NCI-H1417 treated with DMSO at 0.1 percent for 48 hours (cell line): ENCODE results near the gene CNN2.
"Not testable (repeated sequence)": the region's sequence is repeated elsewhere in the genome, so short reads cannot be mapped to it uniquely, and the experiment has no call there.

Source experiments
- DNase-seq: peaks from one replicate; lab custom pipeline; 2025; lab: John Stamatoyannopoulos, UW

Gene CNN2

DNA sequence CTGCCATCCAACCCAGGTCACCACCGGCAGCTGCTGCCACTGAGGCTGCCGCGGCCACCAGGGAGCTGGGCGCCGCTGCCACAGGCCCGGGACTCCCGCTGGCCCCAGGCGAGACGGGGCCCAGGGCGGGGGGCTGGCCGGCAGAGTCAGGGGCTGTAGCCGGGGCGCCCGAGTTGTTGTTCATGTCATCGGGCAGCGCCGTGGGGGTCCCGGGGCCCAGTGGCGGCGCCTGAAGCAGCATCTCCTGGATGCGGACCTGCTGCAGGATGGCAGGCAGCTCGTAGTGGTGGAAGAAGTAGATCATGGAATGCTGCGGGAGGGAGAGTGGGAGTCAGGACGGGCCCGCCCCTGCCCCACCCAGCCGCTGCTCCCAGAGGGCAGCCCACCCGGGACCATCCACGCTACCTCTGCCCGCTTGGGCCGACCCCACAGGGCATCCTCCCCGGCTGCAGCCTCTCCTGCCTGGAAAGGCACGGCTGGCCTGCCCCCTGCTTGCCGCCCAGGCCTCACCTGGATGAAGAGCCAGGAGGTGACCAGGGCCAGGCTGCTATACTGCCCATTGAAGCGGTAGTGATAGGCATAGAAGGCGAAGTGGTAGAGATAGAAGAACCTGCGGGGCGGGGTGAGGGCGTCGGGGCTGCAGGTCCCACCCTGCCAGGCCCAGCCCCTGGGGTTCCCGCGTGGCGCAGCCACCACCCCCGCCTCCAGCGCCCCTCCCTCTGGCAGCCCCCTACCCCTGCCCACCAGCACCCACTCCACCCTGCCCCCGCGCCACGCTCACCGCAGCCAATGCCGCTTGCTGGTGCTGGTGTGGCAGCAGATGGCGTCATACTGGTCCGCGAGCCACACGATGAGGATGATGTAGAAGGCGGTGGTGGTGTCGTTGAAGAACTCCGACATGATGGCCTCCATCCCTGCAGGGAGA, 15.6 kb upstream of the CNN2 start:
- DNase-seq, result no peak

DNA sequence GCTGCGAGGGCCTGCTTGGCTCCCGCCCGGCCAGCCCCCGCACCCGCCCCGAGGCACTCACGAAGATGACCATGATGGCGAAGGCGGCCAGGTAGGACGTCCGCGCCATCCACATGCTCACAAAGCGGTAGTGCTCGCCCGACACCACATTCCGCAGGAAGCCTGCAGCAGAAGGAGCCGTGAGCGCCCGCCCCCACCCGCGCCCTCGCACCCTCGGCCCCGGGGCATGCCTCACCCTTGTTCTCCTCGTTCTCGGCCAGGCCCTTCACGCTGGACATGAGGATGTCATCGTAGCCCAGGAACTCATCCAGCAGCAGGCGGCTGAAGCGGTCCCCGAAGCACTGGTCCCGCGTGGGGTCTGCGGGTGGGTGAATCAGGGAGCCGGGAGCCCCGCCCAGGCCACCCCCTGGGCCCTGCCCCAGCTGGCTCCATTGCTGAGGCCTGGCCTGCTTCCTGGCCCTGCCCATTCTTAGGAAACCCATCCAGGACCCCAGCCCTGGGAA, 14.5 kb upstream of the CNN2 start:
- DNase-seq, result no peak

DNA sequence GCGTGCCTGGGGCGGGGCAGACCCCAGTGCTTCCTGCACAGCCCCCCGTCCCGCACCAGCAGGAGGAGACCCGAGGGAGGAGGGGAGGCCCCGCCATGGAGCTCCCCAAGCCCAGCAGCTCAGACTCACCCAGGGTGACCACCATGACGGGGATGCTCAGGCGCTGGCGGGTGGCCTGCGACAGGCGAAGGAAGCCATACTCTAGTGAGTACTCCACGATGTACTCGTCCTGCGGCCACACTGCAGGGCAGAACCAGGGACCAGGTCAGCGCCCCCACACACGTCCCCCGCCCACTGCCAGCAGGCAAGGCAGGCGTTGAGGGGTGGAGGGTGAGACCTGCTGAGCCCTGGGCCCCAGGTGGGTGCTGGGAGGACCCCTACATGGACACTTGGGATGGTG, 14.1 kb upstream of the CNN2 start:
- DNase-seq, result no peak

DNA sequence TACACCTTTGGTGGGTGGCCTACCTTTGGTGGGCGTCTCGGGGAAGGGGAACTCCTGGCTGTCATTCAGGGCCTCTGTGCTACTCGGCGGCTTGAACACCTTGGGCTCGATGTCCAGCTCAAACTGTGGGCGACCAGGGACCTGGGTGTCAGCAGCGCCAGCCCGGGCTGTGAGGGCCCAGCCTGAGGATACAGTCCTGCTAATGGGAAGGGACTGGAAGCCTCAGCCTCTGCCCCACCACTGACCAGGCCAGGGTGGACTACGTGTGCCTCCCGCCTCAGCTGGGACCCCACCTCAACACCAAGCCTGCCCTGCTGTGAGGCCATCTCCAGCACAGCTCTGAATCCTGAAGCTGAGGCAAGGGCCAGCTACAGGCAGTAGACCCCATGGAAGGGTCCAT, 13.2 kb upstream of the CNN2 start:
- no peak for DNase-seq

DNA sequence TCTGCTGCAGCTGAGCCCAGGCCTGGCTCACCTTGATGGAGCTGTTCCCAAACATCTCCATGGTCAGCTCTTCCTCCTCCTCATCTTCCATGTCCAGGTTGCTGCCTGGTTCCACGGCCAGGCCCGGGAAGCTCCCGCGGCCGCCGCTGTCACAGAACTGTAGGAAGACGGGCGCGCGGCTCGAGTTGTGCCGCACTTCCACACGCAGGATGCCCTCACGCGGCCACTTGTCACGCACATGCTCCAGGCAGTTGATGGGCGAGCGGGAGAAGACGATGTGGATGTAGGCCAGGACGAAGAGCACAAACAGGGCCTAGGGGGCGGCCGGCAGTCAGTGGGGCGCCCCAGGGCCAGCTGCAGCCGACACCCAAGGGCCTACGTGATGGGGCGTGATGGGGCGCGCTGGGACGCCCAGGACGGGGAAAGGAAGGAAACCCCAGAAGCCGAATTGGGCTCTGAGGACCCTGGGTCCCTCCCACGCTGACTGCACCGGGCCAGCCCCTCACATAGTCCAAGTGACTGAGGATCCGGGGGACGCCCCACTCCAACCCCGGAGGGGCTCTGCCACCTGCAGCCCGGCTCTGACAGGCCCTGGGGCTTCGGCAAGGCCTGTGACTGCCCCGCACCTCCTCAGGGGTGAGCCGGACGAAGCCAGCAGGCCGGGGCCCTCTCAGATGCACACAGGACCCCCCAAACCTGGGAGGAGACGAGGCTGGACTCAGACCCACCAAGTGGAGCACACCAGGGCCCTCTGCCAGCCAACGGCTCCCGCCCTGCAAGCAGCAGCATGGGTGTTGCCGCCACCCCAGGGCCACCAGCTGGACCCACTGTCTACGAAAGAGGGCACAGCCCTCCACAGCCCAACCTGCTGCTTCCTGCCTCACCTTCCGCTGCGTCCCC, 12.0 kb upstream of the CNN2 start:
- DNase-seq, result no peak

DNA sequence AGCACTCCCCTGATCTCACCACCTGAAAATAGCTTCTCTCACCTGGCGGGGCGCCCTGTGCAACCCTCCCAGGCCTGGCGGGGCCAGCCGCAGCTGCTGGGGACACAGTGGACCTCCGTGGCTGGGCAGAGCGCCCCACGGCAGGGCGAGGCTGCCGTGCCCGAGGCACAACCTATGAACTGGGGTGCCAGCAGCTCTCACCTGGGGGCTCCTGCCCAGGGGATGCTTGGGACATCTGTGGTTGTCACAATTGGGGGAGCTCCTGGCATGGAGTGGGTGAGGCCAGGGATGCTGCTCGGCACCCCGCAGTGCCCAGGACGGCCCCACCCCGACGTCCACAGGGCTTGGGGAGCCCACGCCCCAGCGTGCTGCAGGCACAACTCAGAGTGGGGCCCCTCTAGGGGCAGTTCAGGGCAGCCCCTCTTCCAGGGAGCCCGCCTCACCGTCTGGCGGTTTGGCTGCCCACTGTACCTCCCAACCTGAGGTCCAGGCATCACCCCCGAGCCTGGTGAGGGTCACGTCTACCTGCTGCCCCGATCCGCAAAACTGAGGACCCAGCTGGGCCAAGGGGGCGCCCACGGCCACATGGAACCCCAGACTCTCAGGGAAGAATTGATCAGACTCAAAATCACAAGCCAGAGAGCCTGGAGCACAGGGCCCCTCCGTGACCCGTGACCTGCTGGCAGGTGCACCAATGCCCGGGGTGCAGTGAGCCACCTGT, 11.2 kb upstream of the CNN2 start:
- no peak for DNase-seq

DNA sequence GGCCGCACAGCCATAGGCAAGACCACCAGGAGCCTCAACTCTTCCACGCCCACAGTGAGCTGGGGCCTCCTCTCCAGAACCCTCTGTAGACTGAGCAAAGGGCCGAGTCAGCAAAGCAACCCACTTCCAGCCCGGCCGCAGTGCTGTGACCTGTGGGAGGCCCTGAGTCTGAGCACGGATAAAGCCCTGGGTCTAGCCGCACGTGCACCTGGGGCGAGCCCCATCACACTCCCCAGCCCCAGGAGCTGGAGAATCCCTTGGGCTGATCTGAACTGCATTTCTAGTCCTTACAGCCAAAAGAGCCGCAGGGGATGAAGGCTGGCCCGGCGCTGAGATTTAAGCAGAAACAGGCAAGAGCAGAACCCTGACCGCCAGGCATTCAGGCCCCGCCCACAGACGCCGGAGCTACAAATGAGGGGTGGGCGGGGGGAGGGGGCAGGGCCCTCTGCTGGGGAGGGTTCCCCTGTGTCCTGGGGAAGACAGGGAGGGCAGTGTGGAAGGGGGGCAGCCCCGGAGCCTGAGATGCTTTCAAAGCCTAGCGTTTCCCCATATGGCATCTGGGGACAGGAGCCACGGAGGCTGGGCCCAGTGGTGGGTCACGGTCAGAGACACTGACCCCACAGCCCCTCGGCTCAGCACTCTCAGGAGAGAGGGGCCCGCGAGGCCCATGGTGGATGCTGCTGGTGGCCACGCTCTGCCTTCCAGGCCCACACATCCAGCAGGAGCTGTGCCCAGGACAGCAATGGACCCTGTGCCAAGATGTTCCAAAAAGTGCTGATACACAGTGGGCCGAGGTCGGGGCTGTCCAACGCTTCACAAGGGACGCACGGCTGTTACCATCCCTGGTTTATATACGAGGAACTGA, 10.4 kb upstream of the CNN2 start:
- no peak for DNase-seq

DNA sequence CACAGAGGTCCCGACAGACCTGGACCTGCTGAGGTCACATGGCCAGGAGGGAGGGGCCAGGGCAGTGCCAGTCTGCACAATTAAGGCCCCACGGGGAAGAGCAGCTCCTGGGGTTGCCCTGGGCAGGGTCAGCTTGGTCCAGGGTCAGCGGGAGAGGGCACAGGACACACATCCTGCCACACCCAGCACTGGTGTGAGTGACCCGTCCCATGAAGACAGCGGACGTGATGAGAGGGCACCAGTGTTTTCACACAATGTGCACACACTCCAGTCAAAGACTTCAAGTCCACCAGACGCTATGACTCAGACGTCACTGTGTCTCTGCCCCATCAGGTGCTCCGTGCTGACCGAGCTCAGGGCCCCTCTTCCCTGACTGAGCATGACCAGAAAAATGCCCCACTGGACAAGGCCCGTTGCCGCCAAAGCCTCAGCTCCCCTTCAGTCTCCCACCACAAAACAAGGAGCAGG, 9.7 kb upstream of the CNN2 start:
- DNase-seq, result no peak

DNA sequence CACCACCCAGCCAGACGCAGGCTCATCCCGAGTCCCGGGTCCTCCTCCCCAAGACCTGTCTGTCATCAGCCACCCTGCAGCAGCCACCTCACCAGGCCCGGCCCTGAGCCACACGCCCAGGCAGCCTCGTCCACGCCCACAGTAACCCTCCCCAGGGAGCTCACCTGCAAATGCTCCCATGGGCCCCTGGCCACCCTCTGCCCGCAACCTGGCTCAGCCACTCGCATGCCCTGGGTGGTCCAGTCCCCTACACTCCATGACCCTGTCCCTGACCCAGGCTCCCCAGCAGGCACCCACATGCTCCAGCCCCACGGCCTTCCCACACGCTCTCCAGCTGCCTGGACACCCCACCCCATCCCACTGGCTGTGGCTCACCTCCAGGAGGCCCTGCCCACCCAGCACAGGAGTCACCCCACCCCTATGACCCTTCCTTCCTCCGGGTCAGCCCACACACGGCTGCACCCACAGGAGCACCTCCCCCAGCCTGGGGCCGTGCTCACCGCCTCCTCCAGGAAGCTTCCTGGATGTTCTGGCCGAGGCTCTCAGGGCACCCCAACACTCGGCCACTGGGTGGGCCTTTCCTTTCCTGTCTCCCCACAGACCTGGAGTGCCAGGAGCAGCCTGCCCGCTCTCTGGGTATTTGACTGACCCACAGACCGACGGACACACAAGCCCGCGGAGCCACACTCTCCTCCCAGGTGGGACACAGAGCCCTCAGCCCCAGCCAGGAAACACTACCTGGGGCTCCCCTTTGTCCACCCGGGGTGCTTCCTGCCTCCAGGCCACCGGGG, 9.1 kb upstream of the CNN2 start:
- no peak for DNase-seq

DNA sequence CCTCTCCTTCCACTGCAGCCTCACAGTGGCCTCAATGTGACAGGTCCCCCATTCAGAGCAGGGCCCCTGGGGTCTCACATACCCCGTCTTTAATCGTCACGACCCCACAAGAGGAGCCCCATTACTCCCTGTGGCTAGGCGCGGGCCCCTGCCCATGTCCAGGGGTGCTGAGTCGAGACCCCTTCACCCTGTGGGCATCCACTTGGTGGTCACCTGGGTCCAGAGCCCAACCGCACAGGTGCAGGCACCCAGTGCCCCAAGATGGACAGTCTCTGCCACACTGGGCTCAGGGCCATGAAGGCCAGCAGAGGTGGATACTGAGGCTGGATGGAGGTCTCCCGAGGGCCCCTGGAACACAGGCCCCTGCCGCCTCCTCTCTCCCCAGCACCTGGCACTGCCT, 8.5 kb upstream of the CNN2 start:
- no peak for DNase-seq

DNA sequence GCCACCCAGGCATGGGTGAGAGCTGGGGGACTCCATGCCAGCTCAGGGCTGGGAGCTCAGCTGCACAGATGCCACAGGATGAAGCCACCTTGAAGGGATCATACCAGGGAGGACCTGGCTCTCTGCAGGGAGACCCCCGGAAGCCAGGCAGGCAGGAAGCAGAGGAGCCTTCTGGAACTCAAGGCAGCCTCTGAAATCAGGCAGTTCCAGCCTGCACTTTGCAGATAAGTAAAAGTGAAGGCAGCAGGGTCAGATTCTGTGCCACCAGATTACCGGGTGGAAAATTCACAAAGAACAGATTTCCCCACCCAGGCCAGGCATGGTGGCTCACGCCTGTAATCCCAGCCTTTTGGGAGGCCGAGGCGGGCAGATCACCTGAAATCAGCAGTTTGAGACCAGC, 8.0 kb upstream of the CNN2 start:
- DNase-seq, result no peak

DNA sequence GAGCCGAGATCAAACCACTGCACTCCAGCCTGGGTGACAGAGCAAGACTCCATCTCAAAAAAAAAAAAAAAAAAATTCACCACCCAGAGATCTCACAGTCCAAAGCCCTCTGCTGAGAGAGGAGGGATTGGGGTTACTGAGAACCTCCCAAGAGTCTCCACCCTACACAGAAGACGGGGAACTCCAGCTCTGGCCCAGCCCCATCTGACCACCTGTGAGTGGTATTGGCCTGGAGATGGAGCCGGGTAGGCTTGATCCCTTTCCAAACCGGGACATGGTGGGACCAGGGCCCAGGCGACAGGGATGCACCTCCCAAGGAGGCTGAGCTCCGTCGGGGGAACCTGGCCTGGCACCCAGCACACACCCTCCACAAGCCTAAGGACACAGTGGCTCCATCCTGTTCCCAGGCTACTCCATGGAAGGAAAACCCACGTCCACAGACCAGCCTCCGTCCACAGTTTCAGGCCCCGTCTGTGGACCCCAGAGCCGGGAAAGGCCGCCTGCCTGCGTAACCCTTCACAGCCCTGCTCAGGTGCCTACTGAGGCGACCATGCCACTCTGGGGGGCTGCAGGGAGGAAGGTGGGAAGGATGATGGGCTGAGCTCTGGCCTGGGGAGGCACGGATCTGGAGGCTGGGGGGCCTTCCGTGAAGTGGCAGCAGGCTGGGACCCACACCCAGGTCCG, 7.3 kb upstream of the CNN2 start:
- no peak for DNase-seq

DNA sequence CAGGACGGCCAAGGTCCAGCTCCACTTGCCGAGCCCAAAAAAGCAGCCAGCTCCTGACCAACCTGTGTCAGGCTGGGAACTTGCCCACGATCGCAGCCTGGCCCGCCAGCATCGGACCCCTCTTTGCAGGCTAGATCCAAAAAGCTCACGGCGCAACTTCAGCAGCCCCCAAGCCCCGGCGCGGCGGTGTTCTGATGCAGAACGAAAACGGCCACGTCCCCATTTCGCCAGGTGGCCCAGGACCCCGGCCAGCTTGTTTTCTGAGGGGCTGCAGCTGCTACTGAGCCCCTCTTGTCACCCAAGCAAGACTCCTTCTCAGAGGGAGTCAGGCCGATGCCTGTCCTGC, 6.8 kb upstream of the CNN2 start:
- DNase-seq, result no peak

DNA sequence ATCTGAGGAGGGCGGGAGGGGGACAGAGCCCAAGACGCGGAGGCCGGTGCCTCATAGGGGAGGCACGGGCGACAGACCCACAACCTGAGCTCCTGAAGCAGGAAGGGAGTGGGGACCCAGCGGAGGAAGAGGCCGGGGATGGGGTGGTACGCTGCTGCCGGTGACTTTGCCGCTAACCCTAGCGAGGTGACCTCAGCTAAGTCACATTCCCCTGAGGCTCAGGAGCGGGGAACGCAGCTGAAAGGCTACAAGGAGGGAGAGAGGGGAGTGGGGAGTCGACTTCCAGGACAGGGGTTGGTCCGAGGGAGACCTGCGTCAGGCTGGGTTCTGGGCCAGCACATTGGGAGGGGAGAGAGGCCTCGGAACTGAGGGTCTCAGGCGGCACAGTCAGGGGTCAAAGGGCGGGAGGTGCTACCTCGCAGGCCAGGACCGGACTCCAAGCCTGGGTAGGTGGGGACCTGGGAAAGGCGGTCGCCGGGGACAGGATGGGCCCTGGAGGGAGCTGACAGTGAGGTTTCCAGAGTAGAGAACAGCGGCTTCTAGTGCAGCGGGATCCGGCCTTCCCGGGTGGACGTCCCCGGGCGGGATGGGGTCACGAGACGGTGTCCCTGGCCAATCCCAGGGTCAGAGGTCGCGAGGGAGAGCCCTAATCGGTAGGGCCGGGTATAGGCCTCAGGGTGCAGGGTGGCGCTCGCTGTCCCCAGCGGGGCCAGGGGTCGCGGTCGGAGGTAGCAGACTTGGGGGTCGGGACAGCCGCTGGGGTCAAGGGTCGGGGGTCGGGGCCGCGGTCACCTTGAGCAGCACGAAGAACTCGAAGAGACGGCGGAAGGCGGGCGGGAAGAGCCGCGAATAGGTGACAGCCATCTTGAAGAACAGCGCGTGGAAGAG, 6.2 kb upstream of the CNN2 start:
- DNase-seq, result no peak

DNA sequence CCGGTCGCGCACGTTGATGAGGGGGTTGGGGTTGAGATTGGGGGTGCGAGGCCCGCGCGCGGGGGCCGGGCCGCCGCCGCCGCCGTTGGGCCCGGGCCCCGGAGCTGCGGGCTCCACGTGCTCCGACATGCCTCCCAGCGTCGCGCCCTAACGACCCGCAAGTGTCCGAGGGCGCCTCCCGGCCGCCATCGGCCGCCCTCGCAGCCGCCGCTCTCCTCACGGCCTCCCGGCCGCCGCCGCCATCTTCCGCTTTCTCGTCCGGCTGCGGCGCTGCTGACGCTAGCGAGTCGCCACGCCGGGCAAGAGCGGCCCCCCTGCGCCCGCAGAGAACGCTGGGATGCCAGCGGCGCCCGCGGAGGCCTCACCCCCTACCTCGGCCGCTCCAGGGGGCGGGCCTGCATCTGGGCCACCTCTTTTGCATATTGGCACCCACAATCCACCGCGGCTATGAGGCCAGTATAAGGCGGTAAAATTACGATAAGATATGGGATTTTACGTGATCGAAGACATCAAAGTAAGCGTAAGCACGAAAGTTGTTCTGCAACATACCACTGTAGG, 5.5 kb upstream of the CNN2 start, which contains the start of gene TMEM259:
TSS of gene TMEM259 (minus strand) at position 256 of the 558 bp plus-strand sequence. CDS start at position 129, 127 bp downstream.
- DNase-seq, result peak; percentile 100

DNA sequence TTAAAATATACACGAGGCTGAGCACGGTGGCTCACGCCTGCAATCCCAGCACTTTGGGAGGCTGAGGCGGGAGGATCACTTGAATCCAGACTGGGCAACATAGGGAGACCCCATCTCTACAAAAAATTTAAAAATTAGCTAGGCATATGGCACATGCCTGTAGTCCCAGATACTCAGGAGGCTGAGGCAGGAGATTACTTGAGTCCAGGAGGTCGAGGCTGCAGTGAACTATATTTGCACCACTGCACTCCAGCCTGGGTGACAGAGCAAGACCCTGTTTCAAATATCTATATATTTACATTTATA, 2.6 kb upstream of the CNN2 start:
- DNase-seq, result not testable (repeated sequence)

DNA sequence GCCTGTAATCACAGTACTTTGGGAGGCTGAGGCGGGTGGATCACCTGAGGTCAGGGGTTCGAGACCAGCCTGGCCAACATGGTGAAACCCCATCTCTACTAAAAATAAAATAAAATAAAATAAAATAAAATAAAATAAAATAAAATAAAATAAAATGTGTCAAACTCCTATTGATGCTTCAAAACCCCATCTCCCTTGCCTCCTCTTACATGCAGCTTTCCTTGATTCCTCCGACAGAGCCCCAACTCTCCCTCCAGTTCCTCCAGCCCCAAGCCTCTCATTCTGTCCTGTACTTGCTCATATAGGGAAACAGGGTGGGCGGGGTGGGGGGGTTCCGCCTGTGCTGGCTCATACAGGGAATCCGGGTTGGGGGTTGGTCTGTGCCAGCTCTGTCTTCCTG, 1.3 kb upstream of the CNN2 start:
- DNase-seq, result not testable (repeated sequence)
